ENCODE measurements around the gene LRMDA. TPM values are rescaled to one million over a fixed set of nuclear protein-coding genes. Genes with fewer than 3 reads are reported as not detected.

Gene LRMDA
- total RNA-seq, 1 donor from 2014 or later: 1.8 TPM

Other genes starting within 250 kb of the LRMDA start
- gene VDAC2, start 220.8 kb upstream of the LRMDA start, total RNA-seq: 356 TPM
- gene COMTD1, start 195.7 kb upstream of the LRMDA start, total RNA-seq: 106 TPM
- gene ZNF503, start 29.9 kb upstream of the LRMDA start, total RNA-seq: 18.8 TPM

Measured in esophagus mucosa (tissue), 1 donor.